Psoas muscle (tissue), 8 donors: Measurements from ENCODE around the gene TENM3. TPM values are rescaled to one million over a fixed set of nuclear protein-coding genes. Genes with fewer than 3 reads are reported as not detected.

ENCODE experiments used
- ATAC-seq, 4 donors: fragments of 200-7000 bp; cut with Tn5 transposase; one replicate each; pipeline ENCODE4 v1.9.1; 2020; ENCODE audit warnings: moderate library complexity in 3 of 4, mild to moderate bottlenecking in 2 of 4
- DNase-seq, 2 donors: peaks; one replicate each; pipeline ENCODE4 v3.0.0-alpha.2; 2020
- H3K27ac ChIP-seq: fragments of 200-600 bp; one replicate; pipeline ENCODE4 v1.8.0; 2022
- H3K27me3 ChIP-seq, 3 donors: fragments of 200-600 bp in 1 of 3; one replicate each; pipeline versions ENCODE4 v1.6.1 to v1.8.0; 2013 to 2022; ENCODE audit warnings: low read length in 2 of 3, mild to moderate bottlenecking in 2 of 3, moderate library complexity in 1 of 3; ENCODE audit not compliant: insufficient read depth in 3 of 3
- H3K36me3 ChIP-seq, 2 donors: fragments of 200-600 bp in 1 of 2; one replicate each; pipeline versions ENCODE4 v1.6.1 to v1.8.0; 2013 to 2022; ENCODE audit warnings: low read depth in 1 of 2, mild to moderate bottlenecking in 1 of 2, moderate library complexity in 1 of 2; ENCODE audit not compliant: insufficient read depth in 1 of 2
- H3K4me1 ChIP-seq: fragments of 200-600 bp; one replicate; pipeline ENCODE4 v1.8.0; 2022
- H3K4me3 ChIP-seq: fragments of 200-600 bp; one replicate; pipeline ENCODE4 v1.8.0; 2022; ENCODE audit warnings: mild to moderate bottlenecking
- H3K9me3 ChIP-seq: fragments of 200-600 bp; one replicate; pipeline ENCODE4 v1.8.0; 2022
- WGBS, 3 donors: extraction: QIAGEN DNeasy Blood & Tissue Kit; methylation state at CpG; one replicate each; pipeline versions ENCODE4 v1.1.6 to v1.1.7; 2013; 5-methylcytosine and 5-hydroxymethylcytosine counted together
- intact Hi-C, 2 donors: fragments of 100-400 bp; cut with DNase I; formaldehyde crosslinking; loops; one replicate each; pipeline versions ENCODE4 v1.11.0 to v1.14.2; 2022
- polyA plus RNA-seq, 3 donors: library from polyadenylated mRNA; stranded (reverse); fragments of 200-250 nt; gene quantifications; one replicate each; pipeline ENCODE4 v1.2.3, GENCODE V29; 2013
- total RNA-seq, 4 donors: library from RNA; stranded (reverse); fragmentation: NEBNext Ultra II Directional in 2 of 4; extraction: Animal tissue kit (Norgen Biotek cat#: 25700) in 2 of 4; gene quantifications; one replicate each; pipeline versions ENCODE4 v1.2.1 to v1.2.4, GENCODE V29; 2021 to 2023
- TF ChIP-seq, protein P1 (sequence below): fragments of 200-600 bp; IDR thresholded peaks from one replicate; pipeline ENCODE4 v1.8.0; 2022; ENCODE audit warnings: antibody characterized with exemption
- donor health status: healthy with polysubstance abuse.
- donor health status: DM: no; HTN: no; CAD: no; lungs with moderate emphysema.
- donor health status: Bipolar disorder and iron deficiency.
- donor health status: healthy.
- donor health status: DM: yes; HTN: yes; CAD: no.
- donor health status: DM: no; HTN: no; CAD: no.
- donor health status: DM: no; HTN: no; CAD: no.
- donor health status: DM: yes; HTN: yes; CAD: no.

Gene TENM3
- total and polyA plus RNA-seq, 7 donors = 0.48 to 11.6 (median 5.3) TPM

DNA sequence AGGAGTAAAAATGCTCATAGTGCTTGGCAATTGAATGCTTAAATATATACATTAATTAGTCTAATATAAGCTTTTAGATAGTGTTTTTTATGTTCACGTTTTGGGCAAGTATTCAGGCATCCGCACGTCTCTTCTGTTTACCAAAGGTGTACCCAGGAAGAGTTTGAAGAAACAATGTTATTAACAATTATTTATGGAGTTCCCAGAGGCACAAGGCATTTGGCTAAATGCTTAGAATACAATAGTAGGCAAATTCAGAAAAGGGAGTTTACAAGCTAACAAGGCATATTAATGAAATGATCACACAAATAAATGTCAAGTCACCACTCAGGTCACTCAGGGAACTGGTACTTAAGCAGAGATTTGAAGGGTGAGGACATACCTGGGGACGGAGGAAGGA, 294.8 kb downstream of the TENM3 start:
- TF ChIP-seq, protein P1, sequence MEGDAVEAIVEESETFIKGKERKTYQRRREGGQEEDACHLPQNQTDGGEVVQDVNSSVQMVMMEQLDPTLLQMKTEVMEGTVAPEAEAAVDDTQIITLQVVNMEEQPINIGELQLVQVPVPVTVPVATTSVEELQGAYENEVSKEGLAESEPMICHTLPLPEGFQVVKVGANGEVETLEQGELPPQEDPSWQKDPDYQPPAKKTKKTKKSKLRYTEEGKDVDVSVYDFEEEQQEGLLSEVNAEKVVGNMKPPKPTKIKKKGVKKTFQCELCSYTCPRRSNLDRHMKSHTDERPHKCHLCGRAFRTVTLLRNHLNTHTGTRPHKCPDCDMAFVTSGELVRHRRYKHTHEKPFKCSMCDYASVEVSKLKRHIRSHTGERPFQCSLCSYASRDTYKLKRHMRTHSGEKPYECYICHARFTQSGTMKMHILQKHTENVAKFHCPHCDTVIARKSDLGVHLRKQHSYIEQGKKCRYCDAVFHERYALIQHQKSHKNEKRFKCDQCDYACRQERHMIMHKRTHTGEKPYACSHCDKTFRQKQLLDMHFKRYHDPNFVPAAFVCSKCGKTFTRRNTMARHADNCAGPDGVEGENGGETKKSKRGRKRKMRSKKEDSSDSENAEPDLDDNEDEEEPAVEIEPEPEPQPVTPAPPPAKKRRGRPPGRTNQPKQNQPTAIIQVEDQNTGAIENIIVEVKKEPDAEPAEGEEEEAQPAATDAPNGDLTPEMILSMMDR = no peak
- peaks cover 12% of the 10 kb centered on the region for H3K4me1 ChIP-seq
- DNase-seq (no peak), ATAC-seq (no peak)
- no peaks in the 10 kb centered on the region for H3K9me3 ChIP-seq
- no peak overlapping the region for H3K4me3 ChIP-seq
- no peak overlapping the region for H3K27ac ChIP-seq
- intact Hi-C loops = no loop called here
- 84 to 92% (median 86%) methylated on average over 4 of the region's 4 CpGs for WGBS, 3 donors
- no peaks in the 10 kb centered on the region for H3K36me3 ChIP-seq
- no peaks in the 10 kb centered on the region for H3K27me3 ChIP-seq

DNA sequence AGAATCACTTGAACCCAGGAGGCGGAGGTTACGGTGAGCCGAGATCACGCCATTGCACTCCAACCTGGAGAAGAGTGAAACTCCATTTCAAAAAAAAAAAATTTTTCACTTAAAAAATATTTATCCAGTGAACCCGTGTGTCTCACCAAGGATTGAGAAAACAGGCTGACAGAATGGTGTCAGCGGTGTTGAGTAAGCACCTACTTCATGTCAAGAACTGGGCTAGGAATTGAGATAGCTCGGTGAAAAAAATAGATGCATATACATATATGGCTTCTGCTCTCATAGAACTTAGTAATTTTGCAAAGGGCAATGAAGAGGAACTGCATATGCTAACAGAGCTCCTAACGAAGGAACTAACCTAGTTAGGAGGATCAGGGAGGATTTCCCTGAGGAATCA, 297.3 kb downstream of the TENM3 start:
- TF ChIP-seq, protein P1 = no peak
- H3K36me3 ChIP-seq = no peaks in the 10 kb centered on the region
- intact Hi-C loops = no loop called here

DNA sequence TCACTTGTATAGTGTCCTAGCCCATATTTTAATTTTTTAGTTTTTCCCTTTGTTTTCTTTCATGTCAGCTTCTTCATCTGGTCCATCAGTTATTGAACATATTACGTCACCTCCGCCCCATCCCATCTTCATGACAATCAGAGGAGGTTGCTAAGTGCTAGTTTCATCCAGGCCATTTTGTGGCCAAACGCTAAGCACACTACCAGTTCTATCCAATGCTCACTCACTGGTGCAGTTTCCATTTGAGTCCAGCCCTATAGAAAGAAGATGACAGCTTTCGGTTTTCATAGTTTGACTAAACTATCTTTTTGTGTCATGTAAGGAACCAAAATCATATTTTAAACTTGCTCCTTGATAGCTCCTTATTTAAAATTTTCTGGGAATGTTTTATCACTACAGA, 304.2 kb downstream of the TENM3 start:
- Histone ChIP-seq H3K27ac (no peak overlapping the region), H3K4me3 (no peak overlapping the region), H3K27me3 (no peaks in the 10 kb centered on the region), H3K4me1 (no peaks in the 10 kb centered on the region), H3K36me3 (no peaks in the 10 kb centered on the region), H3K9me3 (no peaks in the 10 kb centered on the region)
- TF ChIP-seq, protein P1 = no peak
- intact Hi-C loops = no loop called here
- no peak for ATAC-seq
- no peak for DNase-seq
- 94 to 99% (median 95%) methylated on average over 4 of the region's 4 CpGs for WGBS, 3 donors

More for the DNA sequence above, 297.3 kb downstream of the TENM3 start:
- H3K9me3 ChIP-seq = no peaks in the 10 kb centered on the region
- no peak overlapping the region for H3K4me3 ChIP-seq
- H3K27me3 ChIP-seq = no peaks in the 10 kb centered on the region
- ATAC-seq (no peak), DNase-seq (no peak)
- 94 to 97% (median 95%) methylated on average over 8 of the region's 8 CpGs for WGBS, 3 donors
- H3K4me1 ChIP-seq = peaks cover 12% of the 10 kb centered on the region
- no peak overlapping the region for H3K27ac ChIP-seq

DNA sequence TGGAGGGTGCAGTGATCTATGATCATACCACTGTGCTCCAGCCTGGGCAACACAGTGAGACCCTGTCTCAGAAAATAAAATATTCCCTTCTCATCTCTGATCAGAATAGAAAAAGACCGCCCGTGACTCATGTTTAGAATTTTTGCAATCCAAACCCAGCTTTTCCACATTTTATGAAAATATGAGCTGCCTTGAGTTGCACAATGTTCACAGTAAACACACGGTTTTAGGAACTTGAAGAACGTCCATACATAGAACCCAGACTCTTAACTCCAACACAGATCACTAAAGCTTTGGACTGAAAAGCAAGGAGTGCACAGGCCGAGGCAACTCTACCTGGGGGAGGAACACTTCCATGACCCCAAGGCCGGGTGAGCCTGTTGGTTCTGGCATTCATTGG, 305.0 kb downstream of the TENM3 start:
- 85 to 92% (median 88%) methylated on average over 6 of the region's 6 CpGs for WGBS, 3 donors
- no peak for DNase-seq
- TF ChIP-seq, protein P1 = no peak
- no peak overlapping the region for H3K27ac ChIP-seq
- H3K27me3 ChIP-seq = no peaks in the 10 kb centered on the region
- no peak overlapping the region for H3K4me3 ChIP-seq
- ATAC-seq = no peak
- H3K36me3 ChIP-seq = no peaks in the 10 kb centered on the region
- no peaks in the 10 kb centered on the region for H3K4me1 ChIP-seq
- H3K9me3 ChIP-seq = no peaks in the 10 kb centered on the region
- intact Hi-C loops = no loop called here

DNA sequence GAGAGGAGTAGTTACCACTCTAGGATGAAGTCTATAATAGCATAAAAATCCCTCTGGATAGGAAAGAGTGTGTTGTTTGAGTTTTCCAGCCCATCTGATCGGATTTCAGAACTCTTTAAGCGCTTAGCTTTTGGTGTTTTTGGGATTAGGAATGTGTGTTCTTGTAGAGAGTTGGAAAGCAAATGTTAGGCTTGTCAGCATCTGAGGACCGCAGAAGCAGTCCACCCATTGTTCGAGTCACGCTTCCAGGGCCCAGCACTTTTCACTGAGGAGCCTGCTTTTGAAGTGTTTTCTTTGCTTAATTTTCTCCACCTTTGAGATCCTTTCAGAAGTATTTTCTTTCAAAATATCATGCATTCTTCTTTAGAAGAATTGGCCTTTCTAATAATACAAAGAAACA, 306.2 kb downstream of the TENM3 start:
- Histone ChIP-seq H3K4me1 (peaks cover 5% of the 10 kb centered on the region), H3K9me3 (no peaks in the 10 kb centered on the region), H3K27ac (no peak overlapping the region), H3K36me3 (no peaks in the 10 kb centered on the region), H3K4me3 (no peak overlapping the region), H3K27me3 (no peaks in the 10 kb centered on the region)
- 53 to 70% (median 56%) methylated on average over 5 of the region's 5 CpGs for WGBS, 3 donors
- intact Hi-C loops = no loop called here
- no peak for ATAC-seq
- TF ChIP-seq, protein P1 = no peak
- DNase-seq = no peak
